HG02870 (cell line): ENCODE data around the gene PRMT2.
A peak's percentile ranks its signal among the peaks of the same experiment; 100 is the strongest.
"Not testable (repeated sequence)": the region's sequence is repeated elsewhere in the genome, so short reads cannot be mapped to it uniquely, and the experiment has no call there.

ENCODE experiments used
- ATAC-seq: cut with Tn5 transposase; IDR thresholded peaks from one replicate; pipeline ENCODE4 v1.9.1; 2021; ENCODE audit warnings: mild to moderate bottlenecking, moderate library complexity; ENCODE audit not compliant: unreplicated experiment

Gene PRMT2

GRCh38 chr21:46617267-46618051 is 18.0 kb upstream of the PRMT2 start:
- ATAC-seq, result no peak

GRCh38 chr21:46618738-46619379 is 16.6 kb upstream of the PRMT2 start:
- no peak for ATAC-seq

- no peak for ATAC-seq
Observed at GRCh38 chr21:46619846-46620245, 15.6 kb upstream of the PRMT2 start.

- ATAC-seq, result no peak
Observed at GRCh38 chr21:46620846-46621245, 14.6 kb upstream of the PRMT2 start.

GRCh38 chr21:46621457-46622182 is 13.9 kb upstream of the PRMT2 start:
- ATAC-seq, result no peak

- ATAC-seq, result no peak
Observed at GRCh38 chr21:46622226-46622625, 13.2 kb upstream of the PRMT2 start.

GRCh38 chr21:46624050-46624449 is 11.4 kb upstream of the PRMT2 start:
- ATAC-seq, result no peak

GRCh38 chr21:46625759-46626158 is 9.7 kb upstream of the PRMT2 start:
- no peak for ATAC-seq

- ATAC-seq, result no peak
Observed at GRCh38 chr21:46626536-46626935, 8.9 kb upstream of the PRMT2 start.

- ATAC-seq, result no peak
Observed at GRCh38 chr21:46626975-46627501, 8.4 kb upstream of the PRMT2 start.

- no peak for ATAC-seq
Observed at GRCh38 chr21:46627726-46628125, 7.7 kb upstream of the PRMT2 start.

GRCh38 chr21:46628868-46629267 is 6.6 kb upstream of the PRMT2 start:
- no peak for ATAC-seq

- not testable (repeated sequence) for ATAC-seq
Observed at GRCh38 chr21:46630915-46631314, 4.6 kb upstream of the PRMT2 start.

- no peak for ATAC-seq
Observed at GRCh38 chr21:46633566-46633965, 1.9 kb upstream of the PRMT2 start.

- no peak for ATAC-seq
Observed at GRCh38 chr21:46634427-46634826, 1.0 kb upstream of the PRMT2 start.

GRCh38 chr21:46634966-46635323 is 529 bp upstream of the PRMT2 start:
- ATAC-seq, result peak; percentile 21

- ATAC-seq, result no peak
Observed at GRCh38 chr21:46636181-46636512, 673 bp downstream of the PRMT2 start.

GRCh38 chr21:46636550-46637285 is 1.2 kb downstream of the PRMT2 start:
- no peak for ATAC-seq

GRCh38 chr21:46637952-46638746 is 2.7 kb downstream of the PRMT2 start:
- no peak for ATAC-seq
